OCI-LY1 (cell line): ENCODE data around the gene CNTFR.

Experiments
- H2AFZ ChIP-seq: fragments of 200-600 bp; sonication (generic), shearing (Covaris generic); 2 replicates; pipeline ENCODE4 v1.6.0; 2014; ENCODE audit warnings: antibody characterized with exemption, mild to moderate bottlenecking, low read length
- H3F3A ChIP-seq: fragments of 200-600 bp; sonication (generic), shearing (Covaris generic); 2 replicates; pipeline ENCODE4 v1.6.0; 2014; ENCODE audit warnings: mild to moderate bottlenecking, antibody characterized with exemption, low read length, moderate library complexity; ENCODE audit not compliant: insufficient read depth
- H3K27ac ChIP-seq: fragments of 200-600 bp; sonication (generic); 2 replicates; pipeline ENCODE4 v1.5.1; 2014; ENCODE audit warnings: low read length, mixed run types, mild to moderate bottlenecking, low read depth; ENCODE audit not compliant: poor library complexity, severe bottlenecking
- H3K27me3 ChIP-seq: fragments of 200-600 bp; sonication (generic); 2 replicates; pipeline ENCODE4 v1.6.0; 2014; ENCODE audit warnings: antibody characterized with exemption, mild to moderate bottlenecking, low read length, moderate library complexity; ENCODE audit not compliant: insufficient read depth
- H3K36me3 ChIP-seq: fragments of 200-600 bp; sonication (generic); 2 replicates; pipeline ENCODE4 v1.6.1; 2014; ENCODE audit warnings: mild to moderate bottlenecking, antibody characterized with exemption, low read length, moderate library complexity, mixed read lengths; ENCODE audit not compliant: insufficient read depth
- H3K4me1 ChIP-seq: fragments of 200-600 bp; sonication (generic); 2 replicates; pipeline ENCODE4 v1.5.1; 2014; ENCODE audit warnings: mild to moderate bottlenecking, low read length, moderate library complexity; ENCODE audit not compliant: insufficient read depth, severe bottlenecking
- H3K4me2 ChIP-seq: fragments of 200-600 bp; sonication (generic), shearing (Covaris generic); 2 replicates; pipeline ENCODE4 v1.6.1; 2014; ENCODE audit warnings: low read length
- H3K4me3 ChIP-seq: fragments of 200-600 bp; sonication (generic); 2 replicates; pipeline ENCODE4 v1.5.1; 2014; ENCODE audit warnings: low read length, low read depth, mild to moderate bottlenecking, mixed read lengths; ENCODE audit not compliant: poor library complexity, severe bottlenecking
- H3K79me2 ChIP-seq: fragments of 200-600 bp; shearing (Covaris generic); 2 replicates; pipeline ENCODE4 v1.6.1; 2016; ENCODE audit warnings: mixed run types, low read length, mixed read lengths; ENCODE audit not compliant: insufficient read depth
- H3K9ac ChIP-seq: fragments of 200-600 bp; sonication (generic), shearing (Covaris generic); 2 replicates; pipeline ENCODE4 v1.6.1; 2014; ENCODE audit warnings: mild to moderate bottlenecking, low read length, mixed read lengths
- H3K9me2 ChIP-seq: fragments of 200-600 bp; sonication (generic), shearing (Covaris generic); 2 replicates; pipeline ENCODE4 v1.6.1; 2014; ENCODE audit warnings: low read depth, mild to moderate bottlenecking, low read length, mixed read lengths
- H3K9me3 ChIP-seq: fragments of 200-600 bp; shearing (Covaris generic); 2 replicates; pipeline ENCODE4 v1.6.1; 2014; ENCODE audit warnings: low read length, mixed read lengths
- H4K20me1 ChIP-seq: fragments of 200-600 bp; sonication (generic), shearing (Covaris generic); 2 replicates; pipeline ENCODE4 v1.6.0; 2016; ENCODE audit warnings: mild to moderate bottlenecking, low read length; ENCODE audit not compliant: insufficient read depth
- CTCF ChIP-seq: fragments of 200-600 bp; sonication (generic), shearing (Covaris generic); IDR thresholded peaks from 2 replicates; pipeline ENCODE4 v1.5.1; 2017; ENCODE audit warnings: mild to moderate bottlenecking, antibody characterized with exemption, low read length, moderate library complexity, mixed read lengths
- EZH2 ChIP-seq: fragments of 200-600 bp; sonication (generic), shearing (Covaris generic); IDR thresholded peaks from 2 replicates; pipeline ENCODE4 v1.8.0; 2017; ENCODE audit warnings: borderline replicate concordance, mixed run types, mild to moderate bottlenecking, antibody characterized with exemption, low read length, moderate library complexity, mixed read lengths

CNTFR gene

GRCh38 chr9:34510497-34511468 is 78.7 kb downstream of the CNTFR start:
- H3K9me2 ChIP-seq, result no peaks in the 10 kb centered on the region
- H3K79me2 ChIP-seq, result no peaks in the 10 kb centered on the region

GRCh38 chr9:34508951-34509350 is 80.6 kb downstream of the CNTFR start:
- H4K20me1 ChIP-seq, result no peaks in the 10 kb centered on the region
- no peak overlapping the region for H3K4me3 ChIP-seq
- no peak overlapping the region for H3K4me2 ChIP-seq
- no peak overlapping the region for H2AFZ ChIP-seq
- no peak overlapping the region for H3K27ac ChIP-seq
- H3K9ac ChIP-seq, result no peak overlapping the region
- H3K27me3 ChIP-seq, result no peaks in the 10 kb centered on the region
- no peaks in the 10 kb centered on the region for H3K9me3 ChIP-seq
- no peaks in the 10 kb centered on the region for H3K36me3 ChIP-seq
- no peaks in the 10 kb centered on the region for H3K4me1 ChIP-seq
- no peaks in the 10 kb centered on the region for H3F3A ChIP-seq
- H3K79me2 ChIP-seq, result no peaks in the 10 kb centered on the region
- H3K9me2 ChIP-seq, result no peaks in the 10 kb centered on the region
- TF ChIP-seq EZH2 (no peak), CTCF (no peak)

More at GRCh38 chr9:34510497-34511468, 78.7 kb downstream of the CNTFR start:
- Histone ChIP-seq H3K4me3 (no peak overlapping the region), H3F3A (no peaks in the 10 kb centered on the region), H2AFZ (no peak overlapping the region), H4K20me1 (no peaks in the 10 kb centered on the region), H3K9ac (no peak overlapping the region), H3K4me1 (no peaks in the 10 kb centered on the region), H3K27me3 (no peaks in the 10 kb centered on the region), H3K4me2 (no peak overlapping the region), H3K36me3 (no peaks in the 10 kb centered on the region), H3K27ac (no peak overlapping the region), H3K9me3 (no peaks in the 10 kb centered on the region)
- TF ChIP-seq CTCF, result no peak
- TF ChIP-seq EZH2, result no peak

- H3K9me3 ChIP-seq, result no peaks in the 10 kb centered on the region
- H3K27me3 ChIP-seq, result no peaks in the 10 kb centered on the region
- no peak overlapping the region for H3K9ac ChIP-seq
- no peak overlapping the region for H3K4me2 ChIP-seq
- no peak overlapping the region for H3K4me3 ChIP-seq
- no peaks in the 10 kb centered on the region for H3K79me2 ChIP-seq
- H4K20me1 ChIP-seq, result no peaks in the 10 kb centered on the region
- H2AFZ ChIP-seq, result no peak overlapping the region
- H3F3A ChIP-seq, result no peaks in the 10 kb centered on the region
- no peaks in the 10 kb centered on the region for H3K4me1 ChIP-seq
- no peak overlapping the region for H3K27ac ChIP-seq
- H3K9me2 ChIP-seq, result no peaks in the 10 kb centered on the region
- TF ChIP-seq CTCF (no peak), EZH2 (no peak)
- no peaks in the 10 kb centered on the region for H3K36me3 ChIP-seq
Observed at GRCh38 chr9:34508463-34508862, 81.1 kb downstream of the CNTFR start.
